ENCODE measurements around the gene PLEKHM1.
"Not testable (repeated sequence)": the region's sequence is repeated elsewhere in the genome, so short reads cannot be mapped to it uniquely, and the experiment has no call there.

DNA sequence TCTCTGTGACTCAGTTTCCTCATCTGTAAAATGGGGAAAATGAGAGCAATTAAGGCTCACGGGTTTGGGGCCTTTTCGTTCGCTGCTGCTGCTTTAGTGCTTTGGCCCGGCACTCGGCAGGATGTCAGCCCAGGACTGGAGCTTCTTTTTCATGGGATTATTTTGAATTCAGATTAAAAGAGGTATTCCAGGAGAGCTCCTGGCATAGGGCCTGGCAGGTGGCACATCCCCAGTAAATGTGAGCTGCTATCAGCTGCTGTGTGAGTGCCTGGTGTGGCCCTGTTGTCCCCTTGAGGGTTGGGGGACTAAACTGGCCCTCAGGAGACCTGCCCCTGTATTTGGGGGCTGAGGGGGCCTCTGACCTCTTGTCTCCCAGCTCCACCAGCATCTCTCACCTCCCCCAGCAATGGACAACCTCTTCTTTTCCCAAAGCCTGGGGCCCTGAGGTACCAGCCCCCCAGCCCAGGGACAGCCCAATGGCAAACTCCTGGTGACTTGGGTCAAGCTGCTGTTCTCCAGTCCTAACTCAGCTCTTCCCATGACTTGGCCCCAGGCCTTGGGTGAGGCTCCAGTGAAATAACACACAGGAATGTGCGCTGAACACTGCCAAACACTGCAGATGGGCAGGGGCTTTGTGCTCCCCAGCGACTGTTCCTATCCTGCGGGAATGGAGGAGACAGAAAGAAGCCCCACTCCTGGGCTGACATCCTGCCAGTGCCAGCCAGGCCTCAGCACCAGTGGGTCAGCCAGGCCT is 43.5 kb downstream of the PLEKHM1 start:
- TF ChIP-seq EZH2phosphoT487 (IDR thresholded peaks at IDR 0.05; ENCODE audit: borderline replicate concordance, low read length): not testable (repeated sequence)
- TF ChIP-seq, protein P1, sequence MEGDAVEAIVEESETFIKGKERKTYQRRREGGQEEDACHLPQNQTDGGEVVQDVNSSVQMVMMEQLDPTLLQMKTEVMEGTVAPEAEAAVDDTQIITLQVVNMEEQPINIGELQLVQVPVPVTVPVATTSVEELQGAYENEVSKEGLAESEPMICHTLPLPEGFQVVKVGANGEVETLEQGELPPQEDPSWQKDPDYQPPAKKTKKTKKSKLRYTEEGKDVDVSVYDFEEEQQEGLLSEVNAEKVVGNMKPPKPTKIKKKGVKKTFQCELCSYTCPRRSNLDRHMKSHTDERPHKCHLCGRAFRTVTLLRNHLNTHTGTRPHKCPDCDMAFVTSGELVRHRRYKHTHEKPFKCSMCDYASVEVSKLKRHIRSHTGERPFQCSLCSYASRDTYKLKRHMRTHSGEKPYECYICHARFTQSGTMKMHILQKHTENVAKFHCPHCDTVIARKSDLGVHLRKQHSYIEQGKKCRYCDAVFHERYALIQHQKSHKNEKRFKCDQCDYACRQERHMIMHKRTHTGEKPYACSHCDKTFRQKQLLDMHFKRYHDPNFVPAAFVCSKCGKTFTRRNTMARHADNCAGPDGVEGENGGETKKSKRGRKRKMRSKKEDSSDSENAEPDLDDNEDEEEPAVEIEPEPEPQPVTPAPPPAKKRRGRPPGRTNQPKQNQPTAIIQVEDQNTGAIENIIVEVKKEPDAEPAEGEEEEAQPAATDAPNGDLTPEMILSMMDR (IDR thresholded peaks at IDR 0.05; ENCODE audit: low read depth, low read length, poor library complexity, severe bottlenecking): not testable (repeated sequence)

Measured in DOHH2 (cell line).